Activated naive CD8-positive, alpha-beta T cell treated with anti-CD3 and anti-CD28 coated beads, Interleukin-2, amount 10 ng/mL, durations not matched to agents 7 days and 5 days (primary cell): Measurements from ENCODE around the gene NDUFC2. TPM values are rescaled to one million over a fixed set of nuclear protein-coding genes. Genes with fewer than 3 reads are reported as not detected.
A peak's percentile ranks its signal among the peaks of the same experiment; 100 is the strongest.

Experiments used
- ATAC-seq: fragments of 150-1000 bp; cut with Tn5 transposase; one replicate; pipeline ENCODE4 v1.10.0; 2021; ENCODE audit warnings: low read depth, moderate library complexity
- POLR2A ChIA-PET: fragments of 350-600 bp; sonication (Branson Sonifier 250); formaldehyde crosslinking; loops from one replicate; lab custom pipeline; 2021; ENCODE audit warnings: antibody characterized with exemption; lab: Charles Lee
- DNase-seq: peaks from one replicate; pipeline ENCODE4 v3.0.0; 2021
- H3K27ac Mint-ChIP-seq: one replicate; pipeline ENCODE4 v1.8.0; 2022; ENCODE audit warnings: mild to moderate bottlenecking, mixed read lengths
- H3K27me3 Mint-ChIP-seq: one replicate; pipeline ENCODE4 v1.8.0; 2022; ENCODE audit warnings: mild to moderate bottlenecking, moderate library complexity, mixed read lengths
- H3K36me3 Mint-ChIP-seq: one replicate; pipeline ENCODE4 v1.8.0; 2021; ENCODE audit warnings: mild to moderate bottlenecking, mixed read lengths
- H3K4me1 Mint-ChIP-seq: one replicate; pipeline ENCODE4 v1.8.0; 2021; ENCODE audit warnings: mixed read lengths
- H3K4me3 Mint-ChIP-seq: one replicate; pipeline ENCODE4 v1.8.0; 2022; ENCODE audit warnings: mild to moderate bottlenecking, moderate library complexity, mixed read lengths
- H3K9me3 Mint-ChIP-seq: one replicate; pipeline ENCODE4 v1.8.0; 2021; ENCODE audit warnings: mixed read lengths
- total RNA-seq, 2 experiments: library from RNA; stranded (reverse); gene quantifications; one replicate each; pipeline ENCODE4 v1.2.3, GENCODE V29; 2021

Gene NDUFC2
- total RNA-seq, 2 experiments from 2014 or later = 162 to 163 TPM

DNA sequence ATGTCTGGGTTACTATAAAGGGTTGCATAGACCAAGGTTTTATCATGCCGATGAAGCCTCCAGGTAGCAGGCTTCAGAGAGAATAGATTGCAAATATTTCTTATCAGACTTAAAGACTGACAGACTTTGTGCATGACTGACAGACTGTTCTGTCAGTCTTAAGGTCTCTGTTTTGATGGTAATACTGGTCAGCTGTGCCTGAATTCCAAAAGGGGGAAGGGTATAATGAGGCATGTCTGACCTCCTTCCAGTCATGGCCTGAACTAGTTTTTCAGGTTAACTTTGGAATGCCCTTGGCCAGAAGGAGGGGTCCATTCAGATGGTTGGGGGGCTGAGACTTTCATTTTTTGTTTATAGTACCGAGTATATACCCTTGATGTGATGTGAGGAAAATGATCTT lies 51.9 kb downstream of the NDUFC2 start:
- H3K4me3 Mint-ChIP-seq = no peak overlapping the region
- H3K27me3 Mint-ChIP-seq = peaks cover 13% of the 10 kb centered on the region
- POLR2A ChIA-PET = no interaction called here
- DNase-seq (no peak), ATAC-seq (no peak)
- H3K4me1 Mint-ChIP-seq = peaks cover under 1% of the 10 kb centered on the region
- H3K27ac Mint-ChIP-seq = no peak overlapping the region
- H3K36me3 Mint-ChIP-seq = no peaks in the 10 kb centered on the region
- peaks cover 3% of the 10 kb centered on the region for H3K9me3 Mint-ChIP-seq

DNA sequence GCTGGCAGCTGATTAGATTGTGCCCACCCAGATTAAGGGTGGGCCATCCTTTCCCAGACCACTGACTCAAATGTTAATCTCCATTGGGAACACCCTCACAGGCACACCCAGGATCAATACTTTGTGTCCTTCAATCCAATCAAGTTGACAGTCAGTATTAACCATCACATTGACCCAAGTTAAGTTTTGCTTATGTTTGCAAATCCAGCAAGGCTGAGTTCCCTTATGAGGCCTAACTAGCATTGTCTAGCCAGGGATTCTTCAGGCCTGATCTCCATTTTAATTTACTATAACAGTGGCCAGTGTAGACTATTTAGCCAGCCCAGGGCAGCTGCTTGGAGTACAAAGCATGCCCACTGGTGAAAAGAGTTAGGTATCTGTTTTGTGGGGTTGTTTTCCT lies 54.3 kb downstream of the NDUFC2 start:
- Mint-ChIP-seq H3K27ac (no peak overlapping the region), H3K9me3 (peaks cover 3% of the 10 kb centered on the region), H3K4me3 (no peak overlapping the region), H3K4me1 (peaks cover 5% of the 10 kb centered on the region), H3K27me3 (peaks cover 27% of the 10 kb centered on the region), H3K36me3 (no peaks in the 10 kb centered on the region)
- no peak for DNase-seq
- POLR2A ChIA-PET = no interaction called here
- no peak for ATAC-seq

DNA sequence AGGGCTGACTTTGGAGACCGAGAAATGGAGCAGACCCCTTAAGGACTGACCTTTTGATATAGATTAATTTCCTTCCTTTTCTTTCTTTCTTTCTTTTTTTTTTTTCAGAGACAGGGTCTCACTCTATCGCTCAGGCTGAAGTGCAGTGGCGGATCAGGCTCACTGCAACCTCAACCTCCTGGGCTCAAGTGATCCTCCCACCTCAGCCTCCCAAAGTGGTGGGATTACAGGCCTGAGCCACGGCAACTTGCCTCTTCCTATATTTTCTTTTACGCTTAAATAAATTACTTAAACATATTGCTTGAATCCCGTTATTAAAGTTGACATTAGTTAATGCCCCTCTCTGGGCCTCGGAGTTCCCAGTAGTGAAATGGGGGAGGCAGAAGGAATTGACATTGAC lies 56.2 kb downstream of the NDUFC2 start:
- Mint-ChIP-seq H3K36me3 (no peaks in the 10 kb centered on the region), H3K27ac (no peak overlapping the region), H3K4me1 (peaks cover 5% of the 10 kb centered on the region), H3K4me3 (no peak overlapping the region), H3K9me3 (peaks cover 3% of the 10 kb centered on the region), H3K27me3 (peaks cover 24% of the 10 kb centered on the region)
- POLR2A ChIA-PET = no interaction called here
- DNase-seq = no peak
- ATAC-seq = no peak

GRCh38 chr11:78022397-78023396 lies 57.0 kb downstream of the NDUFC2 start, which contains the start of gene KCTD14:
TSS of gene KCTD14 (minus strand) at chr11:78023276. CDS start at chr11:78023249, 27 bp downstream.
- DNase-seq (no peak), ATAC-seq (no peak)
- Mint-ChIP-seq H3K9me3 (peaks cover 1% of the 10 kb centered on the region), H3K36me3 (no peaks in the 10 kb centered on the region), H3K4me3 (peak within 1 kb of the TSS; percentile 74), H3K27me3 (peaks cover 23% of the 10 kb centered on the region), H3K27ac (no peak within 1 kb of the TSS), H3K4me1 (peaks cover 5% of the 10 kb centered on the region)
- POLR2A ChIA-PET = no interaction called here

DNA sequence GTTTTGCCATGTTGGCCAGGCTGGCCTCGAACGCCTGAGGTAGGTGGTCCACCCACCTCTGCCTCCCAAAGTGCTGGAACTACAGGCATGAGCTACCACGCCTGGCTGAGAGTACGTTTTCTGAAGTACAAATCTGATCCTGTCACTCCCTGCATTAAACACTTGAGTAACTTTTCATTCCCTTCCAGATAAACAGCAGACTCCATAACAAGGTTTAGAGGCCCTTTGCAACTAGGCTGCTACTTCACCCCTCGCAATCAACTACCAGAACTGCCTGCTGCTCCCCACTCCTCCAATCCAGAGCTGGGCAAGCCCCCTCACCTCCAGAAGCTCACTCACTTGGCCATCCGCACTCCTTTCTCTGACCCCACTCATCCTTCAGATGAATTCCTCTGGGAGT lies 58.1 kb downstream of the NDUFC2 start:
- Mint-ChIP-seq H3K27me3 (peaks cover 23% of the 10 kb centered on the region), H3K4me3 (no peak overlapping the region), H3K4me1 (peaks cover 5% of the 10 kb centered on the region), H3K36me3 (no peaks in the 10 kb centered on the region), H3K9me3 (no peaks in the 10 kb centered on the region), H3K27ac (no peak overlapping the region)
- ATAC-seq (no peak), DNase-seq (no peak)
- POLR2A ChIA-PET = no interaction called here

DNA sequence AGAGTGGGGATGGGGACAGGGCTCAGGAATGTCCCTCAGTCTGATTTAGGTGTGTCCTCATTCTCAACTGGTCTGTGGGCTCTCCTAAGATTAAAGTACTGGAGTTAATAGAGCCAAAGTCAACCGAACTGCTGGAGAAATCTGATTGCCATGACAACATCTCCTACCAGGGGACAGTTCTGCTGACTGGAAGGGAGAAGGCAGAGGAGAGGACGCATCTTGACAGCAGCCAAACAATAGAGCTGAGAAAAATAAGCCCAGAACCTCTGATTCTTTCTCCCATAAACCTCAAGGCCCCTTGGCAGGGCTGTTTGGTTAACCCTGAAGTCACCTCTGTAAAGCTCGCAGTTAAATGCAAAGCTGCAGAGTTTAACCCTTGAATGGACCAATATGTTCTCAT lies 59.4 kb downstream of the NDUFC2 start:
- POLR2A ChIA-PET = no interaction called here
- H3K36me3 Mint-ChIP-seq = no peaks in the 10 kb centered on the region
- ATAC-seq (no peak), DNase-seq (no peak)
- peaks cover 5% of the 10 kb centered on the region for H3K4me1 Mint-ChIP-seq
- H3K9me3 Mint-ChIP-seq = no peaks in the 10 kb centered on the region
- H3K27ac Mint-ChIP-seq = no peak overlapping the region
- H3K27me3 Mint-ChIP-seq = peaks cover 23% of the 10 kb centered on the region
- H3K4me3 Mint-ChIP-seq = no peak overlapping the region

DNA sequence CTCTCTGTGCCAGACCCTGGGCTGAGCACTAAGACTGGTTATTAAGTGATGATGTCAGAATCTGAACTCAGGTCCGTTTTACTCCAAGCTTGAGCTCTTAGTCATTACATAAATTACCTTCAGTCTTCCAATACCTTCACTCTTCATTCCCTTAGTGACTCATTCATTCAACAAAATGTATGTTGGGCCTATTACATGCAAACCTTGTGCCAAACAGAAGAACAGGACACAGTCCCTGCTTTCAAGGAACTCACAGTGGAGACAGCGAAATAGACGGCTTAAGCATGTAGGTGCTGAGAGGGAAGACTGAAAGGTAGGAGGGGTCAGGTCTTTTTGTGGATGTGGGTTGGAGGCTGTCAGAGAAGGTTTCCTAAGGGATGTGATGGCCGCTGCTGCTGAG lies 59.9 kb downstream of the NDUFC2 start:
- no peak overlapping the region for H3K4me3 Mint-ChIP-seq
- no peaks in the 10 kb centered on the region for H3K9me3 Mint-ChIP-seq
- H3K27ac Mint-ChIP-seq = no peak overlapping the region
- no peak for ATAC-seq
- no peaks in the 10 kb centered on the region for H3K36me3 Mint-ChIP-seq
- peaks cover 23% of the 10 kb centered on the region for H3K27me3 Mint-ChIP-seq
- H3K4me1 Mint-ChIP-seq = peaks cover 5% of the 10 kb centered on the region
- no peak for DNase-seq
- POLR2A ChIA-PET = no interaction called here

Other genes with a start within 250 kb of the NDUFC2 start
- 10 to 100 TPM; 53.9 to 56.8 TPM for gene INTS4, start 85.2 kb downstream of the NDUFC2 start, total RNA-seq
- gene KCTD14, start 56.6 kb downstream of the NDUFC2 start, total RNA-seq = under 1 TPM in 1 of 2 experiments, not detected in 1; 0.22 TPM
- not detected for gene THRSP, start 16.0 kb downstream of the NDUFC2 start, total RNA-seq
- 10 to 100 TPM; 36.7 to 44.3 TPM for gene ALG8, start 59.8 kb upstream of the NDUFC2 start, total RNA-seq
- 1 to 10 TPM; 7.1 to 8.6 TPM for gene KCTD21, start 108.8 kb upstream of the NDUFC2 start, total RNA-seq
- gene USP35, start 109.1 kb upstream of the NDUFC2 start, total RNA-seq = 10 to 100 TPM; 13.4 to 13.5 TPM